ENCODE data around the gene SORCS1.

DNA sequence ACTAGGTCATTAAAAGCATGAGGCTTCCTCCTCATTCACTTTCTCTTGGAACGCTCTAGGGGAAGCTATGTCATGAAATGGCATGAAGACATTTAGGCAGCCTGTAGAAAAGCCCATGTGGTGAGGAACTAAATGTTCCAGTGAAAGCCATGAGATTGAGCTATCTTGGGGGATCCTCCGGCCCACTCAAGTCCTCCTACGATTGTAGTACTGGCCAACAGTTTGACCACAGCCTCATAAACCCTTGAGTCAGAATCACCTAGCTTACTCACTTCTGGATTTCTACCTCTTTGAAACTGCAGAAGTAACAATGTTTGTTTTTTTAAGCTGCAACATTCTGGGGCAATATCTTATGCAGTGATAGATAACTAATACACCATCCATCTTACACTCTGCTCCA is 605.1 kb downstream of the SORCS1 start:
- TF ChIP-seq, protein P1, sequence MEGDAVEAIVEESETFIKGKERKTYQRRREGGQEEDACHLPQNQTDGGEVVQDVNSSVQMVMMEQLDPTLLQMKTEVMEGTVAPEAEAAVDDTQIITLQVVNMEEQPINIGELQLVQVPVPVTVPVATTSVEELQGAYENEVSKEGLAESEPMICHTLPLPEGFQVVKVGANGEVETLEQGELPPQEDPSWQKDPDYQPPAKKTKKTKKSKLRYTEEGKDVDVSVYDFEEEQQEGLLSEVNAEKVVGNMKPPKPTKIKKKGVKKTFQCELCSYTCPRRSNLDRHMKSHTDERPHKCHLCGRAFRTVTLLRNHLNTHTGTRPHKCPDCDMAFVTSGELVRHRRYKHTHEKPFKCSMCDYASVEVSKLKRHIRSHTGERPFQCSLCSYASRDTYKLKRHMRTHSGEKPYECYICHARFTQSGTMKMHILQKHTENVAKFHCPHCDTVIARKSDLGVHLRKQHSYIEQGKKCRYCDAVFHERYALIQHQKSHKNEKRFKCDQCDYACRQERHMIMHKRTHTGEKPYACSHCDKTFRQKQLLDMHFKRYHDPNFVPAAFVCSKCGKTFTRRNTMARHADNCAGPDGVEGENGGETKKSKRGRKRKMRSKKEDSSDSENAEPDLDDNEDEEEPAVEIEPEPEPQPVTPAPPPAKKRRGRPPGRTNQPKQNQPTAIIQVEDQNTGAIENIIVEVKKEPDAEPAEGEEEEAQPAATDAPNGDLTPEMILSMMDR (IDR thresholded peaks at IDR 0.05): no peak
- no peak for TF ChIP-seq ZFX (IDR thresholded peaks at IDR 0.05; ENCODE audit: borderline replicate concordance)
